Liver (tissue), 9 donors: ENCODE results near the gene NXPH1. TPM values are rescaled to one million over a fixed set of nuclear protein-coding genes. Genes with fewer than 3 reads are reported as not detected.

Source experiments
- DNase-seq: peaks from one replicate; pipeline ENCODE4 v3.0.0-alpha.2; 2017; ENCODE audit warnings: low spot score
- H3K27ac ChIP-seq, 2 donors: one replicate each; pipeline ENCODE4 v1.7.0; 2013; ENCODE audit warnings: inconsistent platforms in 2 of 2, low read length in 2 of 2, control low read depth in 1 of 2, low read depth in 1 of 2, mild to moderate bottlenecking in 1 of 2
- H3K27me3 ChIP-seq, 4 donors: one replicate each; pipeline versions ENCODE4 v1.6.1 to v1.7.0; 2013; ENCODE audit warnings: low read length in 3 of 4, inconsistent platforms in 1 of 4, mild to moderate bottlenecking in 1 of 4, moderate library complexity in 1 of 4; ENCODE audit not compliant: control insufficient read depth in 4 of 4, insufficient read depth in 4 of 4
- H3K36me3 ChIP-seq, 4 donors: one replicate each; pipeline versions ENCODE4 v1.6.1 to v1.7.0; 2013; ENCODE audit warnings: low read length in 3 of 4, mild to moderate bottlenecking in 3 of 4, low read depth in 1 of 4, moderate library complexity in 1 of 4; ENCODE audit not compliant: control insufficient read depth in 4 of 4, insufficient read depth in 3 of 4
- H3K4me1 ChIP-seq, 4 donors: one replicate each; pipeline versions ENCODE4 v1.6.1 to v1.7.0; 2013; ENCODE audit warnings: low read length in 3 of 4, mild to moderate bottlenecking in 3 of 4, moderate library complexity in 1 of 4; ENCODE audit not compliant: control insufficient read depth in 4 of 4, insufficient read depth in 4 of 4
- H3K4me3 ChIP-seq, 3 donors: one replicate each; pipeline versions ENCODE4 v1.6.1 to v1.7.0; 2013; ENCODE audit warnings: low read length in 3 of 3, control low read depth in 1 of 3, low read depth in 1 of 3, mild to moderate bottlenecking in 1 of 3
- H3K9ac ChIP-seq, 2 donors: one replicate each; pipeline ENCODE4 v1.7.0; 2013; ENCODE audit warnings: low read length in 2 of 2, mild to moderate bottlenecking in 2 of 2, moderate library complexity in 2 of 2, control low read depth in 1 of 2, low read depth in 1 of 2
- H3K9me3 ChIP-seq, 4 donors: one replicate each; pipeline versions ENCODE4 v1.6.1 to v1.7.0; 2013; ENCODE audit warnings: low read length in 3 of 4; ENCODE audit not compliant: control insufficient read depth in 4 of 4
- EGR1 ChIP-seq, 2 donors: IDR thresholded peaks; 2 replicates each; pipeline ENCODE4 v1.6.1; 2016 to 2018; ENCODE audit warnings: antibody characterized with exemption in 2 of 2, low read depth in 2 of 2
- FOXA1 ChIP-seq: IDR thresholded peaks from 2 replicates; pipeline ENCODE4 v1.6.1; 2016; ENCODE audit warnings: antibody characterized with exemption
- FOXA2 ChIP-seq: IDR thresholded peaks from 2 replicates; pipeline ENCODE4 v1.6.1; 2016; ENCODE audit warnings: antibody characterized with exemption
- GABPA ChIP-seq, 2 donors: IDR thresholded peaks in 1 of 2; conservative IDR thresholded peaks in 1 of 2; 2 replicates each; pipeline ENCODE4 v1.6.1; 2016; ENCODE audit warnings: antibody characterized with exemption in 2 of 2, mild to moderate bottlenecking in 1 of 2, moderate library complexity in 1 of 2
- HNF4A ChIP-seq, 2 donors: conservative IDR thresholded peaks; 2 replicates each; pipeline ENCODE4 v1.6.1; 2016; ENCODE audit warnings: antibody characterized with exemption in 2 of 2, mild to moderate bottlenecking in 2 of 2
- HNF4G ChIP-seq: IDR thresholded peaks from 2 replicates; pipeline ENCODE4 v1.6.1; 2016; ENCODE audit warnings: antibody characterized with exemption
- JUND ChIP-seq, 2 donors: IDR thresholded peaks; 2 replicates each; pipeline ENCODE4 v1.6.1; 2016; ENCODE audit warnings: antibody characterized with exemption in 2 of 2
- NR2F2 ChIP-seq: IDR thresholded peaks from 2 replicates; pipeline ENCODE4 v1.6.1; 2016; ENCODE audit warnings: antibody characterized with exemption
- RAD21 ChIP-seq, 2 donors: IDR thresholded peaks; 2 replicates each; pipeline ENCODE4 v1.6.1; 2016; ENCODE audit warnings: antibody characterized with exemption in 2 of 2, mild to moderate bottlenecking in 2 of 2
- RXRA ChIP-seq, 2 donors: IDR thresholded peaks; 2 replicates each; pipeline ENCODE4 v1.6.1; 2017 to 2018; ENCODE audit warnings: antibody characterized with exemption in 2 of 2, mild to moderate bottlenecking in 1 of 2
- SP1 ChIP-seq: IDR thresholded peaks from 2 replicates; pipeline ENCODE4 v1.6.1; 2018; ENCODE audit warnings: antibody characterized with exemption, mild to moderate bottlenecking
- TAF1 ChIP-seq: conservative IDR thresholded peaks from 2 replicates; pipeline ENCODE4 v1.6.1; 2016; ENCODE audit warnings: antibody characterized with exemption, mild to moderate bottlenecking
- YY1 ChIP-seq: IDR thresholded peaks from 2 replicates; pipeline ENCODE4 v1.6.1; 2016; ENCODE audit warnings: antibody characterized with exemption, mild to moderate bottlenecking
- WGBS: extraction: QIAGEN DNeasy Blood & Tissue Kit; methylation state at CpG from one replicate; pipeline ENCODE4 v1.1.7; 2013; 5-methylcytosine and 5-hydroxymethylcytosine counted together
- polyA plus RNA-seq, 2 donors: library from polyadenylated mRNA; stranded (reverse) in 1 of 2; unstranded in 1 of 2; fragments of 200-250 nt in 1 of 2; fragments of >200 nt in 1 of 2; fragmentation: Nextera tagmentation in 1 of 2; extraction: Ambion mirVana in 1 of 2; gene quantifications; one replicate each; pipeline versions ENCODE4 v1.2.1 to v1.2.3, GENCODE V29; 2013 to 2015
- total RNA-seq, 2 donors: library from RNA; depleted of rRNA; stranded (reverse); fragments of >200 nt; gene quantifications; one replicate each; pipeline ENCODE4 v1.2.3, GENCODE V29; 2014
- TF ChIP-seq, protein P1 (sequence below): fragments of 150-350 bp; IDR thresholded peaks from 2 replicates; pipeline ENCODE4 v1.5.1; 2017; ENCODE audit warnings: improper control_type of control experiment, low read depth, low read length; ENCODE audit not compliant: missing input control
- TF ChIP-seq, protein P2 (sequence below): IDR thresholded peaks from 2 replicates; pipeline ENCODE4 v1.6.1; 2016; ENCODE audit warnings: antibody characterized with exemption
- TF ChIP-seq, protein P3 (sequence below): IDR thresholded peaks from 2 replicates; pipeline ENCODE4 v1.6.1; 2016; ENCODE audit warnings: antibody characterized with exemption
- TF ChIP-seq, protein P4 (sequence below): IDR thresholded peaks from 2 replicates; pipeline ENCODE4 v1.6.1; 2016; ENCODE audit warnings: antibody characterized with exemption
- TF ChIP-seq, protein P5 (sequence below): IDR thresholded peaks from 2 replicates; pipeline ENCODE4 v1.6.1; 2016; ENCODE audit warnings: antibody characterized with exemption, mild to moderate bottlenecking
- donor health status: healthy.
- donor health status: healthy.
- donor health status: healthy.
- donor health status: healthy.
- donor health status: healthy.

NXPH1 gene
- total and polyA plus RNA-seq, 4 donors = not detected

DNA sequence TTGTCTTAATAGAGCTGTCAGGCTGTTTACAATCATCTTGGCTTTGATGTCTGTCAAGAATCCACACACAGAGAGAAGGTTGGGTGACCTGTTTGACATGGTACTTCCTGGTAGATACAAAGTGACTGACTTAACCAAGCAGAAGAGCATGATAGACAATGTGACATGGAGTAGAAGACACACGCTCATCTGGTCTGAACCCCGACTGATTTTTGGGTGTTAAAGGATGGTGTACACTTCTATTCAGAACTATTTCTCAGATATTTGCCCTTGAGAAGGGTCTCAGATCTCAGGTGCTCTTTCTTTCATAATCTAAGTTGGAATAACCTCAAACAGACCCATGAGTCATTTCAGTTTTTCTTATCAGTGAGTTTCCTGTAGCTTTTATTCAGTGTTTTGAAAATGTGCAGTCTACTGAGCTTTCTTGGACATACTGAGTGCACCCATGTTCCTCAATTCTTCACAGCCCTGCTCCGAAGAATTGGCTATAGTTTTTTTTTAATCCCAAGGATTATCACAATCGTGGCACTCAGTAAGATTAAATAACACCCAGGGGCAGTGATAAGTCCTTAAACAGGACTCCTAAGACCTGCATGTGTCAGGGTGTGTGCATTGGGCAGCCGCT lies 46.4 kb upstream of the NXPH1 start:
- TF ChIP-seq RXRA (IDR thresholded peaks at IDR 0.05) (no peak), TAF1 (no peak), HNF4G (no peak), GABPA (IDR thresholded peaks at IDR 0.05 in 1 of 2, conservative IDR thresholded peaks at IDR 0.05 in 1 of 2) (no peak), YY1 (no peak), FOXA2 (no peak), EGR1 (IDR thresholded peaks at IDR 0.05; ENCODE audit: low read depth in 2 of 2) (no peak), HNF4A (conservative IDR thresholded peaks at IDR 0.05) (no peak), SP1 (no peak), JUND (IDR thresholded peaks at IDR 0.05) (no peak), RAD21 (IDR thresholded peaks at IDR 0.05) (no peak), FOXA1 (no peak), NR2F2 (no peak)
- TF ChIP-seq, protein P1, sequence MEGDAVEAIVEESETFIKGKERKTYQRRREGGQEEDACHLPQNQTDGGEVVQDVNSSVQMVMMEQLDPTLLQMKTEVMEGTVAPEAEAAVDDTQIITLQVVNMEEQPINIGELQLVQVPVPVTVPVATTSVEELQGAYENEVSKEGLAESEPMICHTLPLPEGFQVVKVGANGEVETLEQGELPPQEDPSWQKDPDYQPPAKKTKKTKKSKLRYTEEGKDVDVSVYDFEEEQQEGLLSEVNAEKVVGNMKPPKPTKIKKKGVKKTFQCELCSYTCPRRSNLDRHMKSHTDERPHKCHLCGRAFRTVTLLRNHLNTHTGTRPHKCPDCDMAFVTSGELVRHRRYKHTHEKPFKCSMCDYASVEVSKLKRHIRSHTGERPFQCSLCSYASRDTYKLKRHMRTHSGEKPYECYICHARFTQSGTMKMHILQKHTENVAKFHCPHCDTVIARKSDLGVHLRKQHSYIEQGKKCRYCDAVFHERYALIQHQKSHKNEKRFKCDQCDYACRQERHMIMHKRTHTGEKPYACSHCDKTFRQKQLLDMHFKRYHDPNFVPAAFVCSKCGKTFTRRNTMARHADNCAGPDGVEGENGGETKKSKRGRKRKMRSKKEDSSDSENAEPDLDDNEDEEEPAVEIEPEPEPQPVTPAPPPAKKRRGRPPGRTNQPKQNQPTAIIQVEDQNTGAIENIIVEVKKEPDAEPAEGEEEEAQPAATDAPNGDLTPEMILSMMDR = no peak
- TF ChIP-seq, protein P2, sequence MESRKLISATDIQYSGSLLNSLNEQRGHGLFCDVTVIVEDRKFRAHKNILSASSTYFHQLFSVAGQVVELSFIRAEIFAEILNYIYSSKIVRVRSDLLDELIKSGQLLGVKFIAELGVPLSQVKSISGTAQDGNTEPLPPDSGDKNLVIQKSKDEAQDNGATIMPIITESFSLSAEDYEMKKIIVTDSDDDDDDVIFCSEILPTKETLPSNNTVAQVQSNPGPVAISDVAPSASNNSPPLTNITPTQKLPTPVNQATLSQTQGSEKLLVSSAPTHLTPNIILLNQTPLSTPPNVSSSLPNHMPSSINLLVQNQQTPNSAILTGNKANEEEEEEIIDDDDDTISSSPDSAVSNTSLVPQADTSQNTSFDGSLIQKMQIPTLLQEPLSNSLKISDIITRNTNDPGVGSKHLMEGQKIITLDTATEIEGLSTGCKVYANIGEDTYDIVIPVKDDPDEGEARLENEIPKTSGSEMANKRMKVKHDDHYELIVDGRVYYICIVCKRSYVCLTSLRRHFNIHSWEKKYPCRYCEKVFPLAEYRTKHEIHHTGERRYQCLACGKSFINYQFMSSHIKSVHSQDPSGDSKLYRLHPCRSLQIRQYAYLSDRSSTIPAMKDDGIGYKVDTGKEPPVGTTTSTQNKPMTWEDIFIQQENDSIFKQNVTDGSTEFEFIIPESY = no peak
- TF ChIP-seq, protein P3, sequence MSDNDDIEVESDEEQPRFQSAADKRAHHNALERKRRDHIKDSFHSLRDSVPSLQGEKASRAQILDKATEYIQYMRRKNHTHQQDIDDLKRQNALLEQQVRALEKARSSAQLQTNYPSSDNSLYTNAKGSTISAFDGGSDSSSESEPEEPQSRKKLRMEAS = no peak
- TF ChIP-seq, protein P4, sequence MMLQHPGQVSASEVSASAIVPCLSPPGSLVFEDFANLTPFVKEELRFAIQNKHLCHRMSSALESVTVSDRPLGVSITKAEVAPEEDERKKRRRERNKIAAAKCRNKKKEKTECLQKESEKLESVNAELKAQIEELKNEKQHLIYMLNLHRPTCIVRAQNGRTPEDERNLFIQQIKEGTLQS = no peak
- TF ChIP-seq, protein P5, sequence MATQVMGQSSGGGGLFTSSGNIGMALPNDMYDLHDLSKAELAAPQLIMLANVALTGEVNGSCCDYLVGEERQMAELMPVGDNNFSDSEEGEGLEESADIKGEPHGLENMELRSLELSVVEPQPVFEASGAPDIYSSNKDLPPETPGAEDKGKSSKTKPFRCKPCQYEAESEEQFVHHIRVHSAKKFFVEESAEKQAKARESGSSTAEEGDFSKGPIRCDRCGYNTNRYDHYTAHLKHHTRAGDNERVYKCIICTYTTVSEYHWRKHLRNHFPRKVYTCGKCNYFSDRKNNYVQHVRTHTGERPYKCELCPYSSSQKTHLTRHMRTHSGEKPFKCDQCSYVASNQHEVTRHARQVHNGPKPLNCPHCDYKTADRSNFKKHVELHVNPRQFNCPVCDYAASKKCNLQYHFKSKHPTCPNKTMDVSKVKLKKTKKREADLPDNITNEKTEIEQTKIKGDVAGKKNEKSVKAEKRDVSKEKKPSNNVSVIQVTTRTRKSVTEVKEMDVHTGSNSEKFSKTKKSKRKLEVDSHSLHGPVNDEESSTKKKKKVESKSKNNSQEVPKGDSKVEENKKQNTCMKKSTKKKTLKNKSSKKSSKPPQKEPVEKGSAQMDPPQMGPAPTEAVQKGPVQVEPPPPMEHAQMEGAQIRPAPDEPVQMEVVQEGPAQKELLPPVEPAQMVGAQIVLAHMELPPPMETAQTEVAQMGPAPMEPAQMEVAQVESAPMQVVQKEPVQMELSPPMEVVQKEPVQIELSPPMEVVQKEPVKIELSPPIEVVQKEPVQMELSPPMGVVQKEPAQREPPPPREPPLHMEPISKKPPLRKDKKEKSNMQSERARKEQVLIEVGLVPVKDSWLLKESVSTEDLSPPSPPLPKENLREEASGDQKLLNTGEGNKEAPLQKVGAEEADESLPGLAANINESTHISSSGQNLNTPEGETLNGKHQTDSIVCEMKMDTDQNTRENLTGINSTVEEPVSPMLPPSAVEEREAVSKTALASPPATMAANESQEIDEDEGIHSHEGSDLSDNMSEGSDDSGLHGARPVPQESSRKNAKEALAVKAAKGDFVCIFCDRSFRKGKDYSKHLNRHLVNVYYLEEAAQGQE = no peak

More for the DNA sequence above, 46.4 kb upstream of the NXPH1 start:
- H3K9me3 ChIP-seq = peaks cover 0 to 3% (median 0%) of the 10 kb centered on the region in 4 donors
- no peak overlapping the region for H3K4me3 ChIP-seq
- DNase-seq = no peak
- H3K9ac ChIP-seq = no peak overlapping the region
- H3K27ac ChIP-seq = no peak overlapping the region
- 52% methylated on average over 5 of the region's 5 CpGs for WGBS
- no peaks in the 10 kb centered on the region for H3K4me1 ChIP-seq
- H3K36me3 ChIP-seq = no peaks in the 10 kb centered on the region
- peaks cover 0 to 7% (median 0%) of the 10 kb centered on the region in 4 donors for H3K27me3 ChIP-seq
